CMK (cell line): Measurements from ENCODE around the gene ZNF136.

ENCODE experiments used
- DNase-seq: peaks from one replicate; pipeline ENCODE4 v3.0.0-alpha.2; 2010; ENCODE audit warnings: low read depth

Gene ZNF136

GRCh38 chr19:12194827-12195731 is 32.2 kb downstream of the ZNF136 start:
- DNase-seq = no peak

GRCh38 chr19:12198136-12198535 is 35.2 kb downstream of the ZNF136 start:
- no peak for DNase-seq

GRCh38 chr19:12199757-12200419 is 37.0 kb downstream of the ZNF136 start:
- DNase-seq = no peak

GRCh38 chr19:12202250-12202649 is 39.4 kb downstream of the ZNF136 start:
- DNase-seq = no peak

- DNase-seq = no peak
These were observed 42.4 kb downstream of the ZNF136 start for GRCh38 chr19:12205296-12205695.

GRCh38 chr19:12208221-12208620 is 45.3 kb downstream of the ZNF136 start:
- DNase-seq = no peak

GRCh38 chr19:12217332-12217731 is 54.4 kb downstream of the ZNF136 start:
- no peak for DNase-seq

- DNase-seq = no peak
These were observed 60.2 kb downstream of the ZNF136 start for GRCh38 chr19:12222980-12223630.

- DNase-seq = no peak
These were observed 61.8 kb downstream of the ZNF136 start for GRCh38 chr19:12224676-12225075.

GRCh38 chr19:12229990-12230389 is 67.1 kb downstream of the ZNF136 start:
- no peak for DNase-seq

GRCh38 chr19:12230751-12231733 is 68.1 kb downstream of the ZNF136 start:
- DNase-seq = no peak

- no peak for DNase-seq
These were observed 70.1 kb downstream of the ZNF136 start for GRCh38 chr19:12232961-12233360.

- DNase-seq = no peak
These were observed 74.4 kb downstream of the ZNF136 start for GRCh38 chr19:12237143-12237839.
